ENCODE data around the gene ATP6V0A4.
"Not testable (repeated sequence)": the region's sequence is repeated elsewhere in the genome, so short reads cannot be mapped to it uniquely, and the experiment has no call there.

Gene ATP6V0A4

DNA sequence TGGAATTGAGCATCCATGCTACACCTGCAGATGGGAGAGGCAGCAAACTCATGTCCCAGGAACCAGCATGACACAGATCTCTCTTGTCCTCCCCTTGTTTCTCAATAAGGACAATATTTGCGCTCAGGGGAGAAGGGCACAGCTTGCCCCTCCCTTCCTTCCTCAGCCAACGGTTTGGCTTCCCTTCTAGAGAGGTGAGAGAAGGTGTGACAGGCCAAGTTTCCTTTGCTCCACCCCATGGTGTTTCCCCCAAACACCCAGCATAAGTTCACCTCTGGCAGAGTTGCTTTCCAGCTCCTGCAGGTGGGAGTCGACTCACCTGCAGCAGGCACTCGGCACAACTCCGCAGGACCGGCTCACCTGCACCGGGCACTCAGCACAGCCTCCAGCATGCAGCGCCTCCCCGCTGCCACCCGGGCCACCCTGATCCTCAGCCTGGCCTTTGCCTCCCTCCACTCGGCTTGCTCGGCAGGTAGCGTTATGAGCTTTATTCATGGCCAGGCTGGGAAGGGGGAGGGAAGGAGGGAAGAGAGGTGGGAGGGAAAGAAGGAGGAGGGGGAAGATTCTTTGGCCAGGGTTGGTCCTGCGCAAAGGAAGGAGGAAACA, at the start of gene ATP6V0A4, which contains the start of gene TMEM213:
Gene ATP6V0A4, minus strand, starts transcription at position 482 of the 606 bp plus-strand sequence. CDS start 26,949 bp downstream, outside the sequence.
Gene TMEM213, plus strand, starts transcription at position 280 of the 606 bp plus-strand sequence. Its CDS starts 111 bp downstream, at position 391.
- no peak for DNase-seq

GRCh38 chr7:138845711-138846110, 47.7 kb upstream of the ATP6V0A4 start:
- DNase-seq = no peak

- DNase-seq = no peak
These were observed 45.9 kb upstream of the ATP6V0A4 start for GRCh38 chr7:138843632-138844580.

GRCh38 chr7:138842111-138842510, 44.1 kb upstream of the ATP6V0A4 start:
- no peak for DNase-seq

- DNase-seq = no peak
These were observed 40.2 kb upstream of the ATP6V0A4 start for GRCh38 chr7:138838166-138838565.

DNA sequence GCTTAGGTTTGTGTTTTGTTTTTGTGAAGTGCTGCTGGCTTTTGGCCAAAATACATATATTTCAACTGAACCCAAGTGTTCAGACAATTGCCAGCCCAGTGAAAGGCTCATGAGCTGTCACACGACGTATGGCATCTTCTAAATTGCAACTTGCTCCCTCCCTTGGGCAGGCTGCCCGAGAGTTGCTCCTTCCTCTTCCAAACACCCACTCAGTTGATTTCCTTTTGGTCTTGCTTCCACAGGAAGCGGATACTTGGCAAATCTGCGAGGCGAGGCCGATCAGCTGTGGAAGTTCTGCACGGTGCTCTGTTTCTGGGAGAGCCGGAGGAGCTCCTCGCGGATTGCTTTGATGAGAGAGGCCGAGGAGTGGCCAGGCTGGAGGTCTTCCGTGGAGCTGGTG, 39.6 kb upstream of the ATP6V0A4 start:
- DNase-seq = no peak

GRCh38 chr7:138835087-138835486, 37.1 kb upstream of the ATP6V0A4 start:
- no peak for DNase-seq

DNA sequence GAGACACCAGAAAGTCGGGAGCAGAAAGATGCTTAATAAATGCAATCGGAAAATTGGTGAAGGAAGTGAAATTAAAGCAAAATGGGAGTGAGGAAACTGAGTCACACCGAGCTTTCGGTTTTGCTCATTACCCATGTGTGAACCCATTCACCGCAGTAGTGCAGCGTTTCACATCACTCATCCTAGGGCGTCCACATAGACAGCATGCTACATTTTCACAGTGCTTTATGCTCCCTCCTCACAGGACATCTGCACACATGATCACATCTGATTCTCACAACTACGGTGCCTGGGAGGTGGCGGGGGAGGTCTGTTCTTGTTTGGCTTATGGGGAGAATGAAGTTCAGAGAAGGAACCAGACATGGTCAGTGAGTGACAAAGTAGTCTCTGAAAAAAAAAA, 36.6 kb upstream of the ATP6V0A4 start:
- no peak for DNase-seq

GRCh38 chr7:138833596-138833995, 35.6 kb upstream of the ATP6V0A4 start:
- no peak for DNase-seq

- no peak for DNase-seq
These were observed 35.0 kb upstream of the ATP6V0A4 start for GRCh38 chr7:138832966-138833365.

GRCh38 chr7:138829335-138829734, 31.3 kb upstream of the ATP6V0A4 start:
- no peak for DNase-seq

GRCh38 chr7:138828302-138828701, 30.3 kb upstream of the ATP6V0A4 start:
- DNase-seq = no peak

GRCh38 chr7:138825049-138825721, 27.2 kb upstream of the ATP6V0A4 start:
- no peak for DNase-seq

DNA sequence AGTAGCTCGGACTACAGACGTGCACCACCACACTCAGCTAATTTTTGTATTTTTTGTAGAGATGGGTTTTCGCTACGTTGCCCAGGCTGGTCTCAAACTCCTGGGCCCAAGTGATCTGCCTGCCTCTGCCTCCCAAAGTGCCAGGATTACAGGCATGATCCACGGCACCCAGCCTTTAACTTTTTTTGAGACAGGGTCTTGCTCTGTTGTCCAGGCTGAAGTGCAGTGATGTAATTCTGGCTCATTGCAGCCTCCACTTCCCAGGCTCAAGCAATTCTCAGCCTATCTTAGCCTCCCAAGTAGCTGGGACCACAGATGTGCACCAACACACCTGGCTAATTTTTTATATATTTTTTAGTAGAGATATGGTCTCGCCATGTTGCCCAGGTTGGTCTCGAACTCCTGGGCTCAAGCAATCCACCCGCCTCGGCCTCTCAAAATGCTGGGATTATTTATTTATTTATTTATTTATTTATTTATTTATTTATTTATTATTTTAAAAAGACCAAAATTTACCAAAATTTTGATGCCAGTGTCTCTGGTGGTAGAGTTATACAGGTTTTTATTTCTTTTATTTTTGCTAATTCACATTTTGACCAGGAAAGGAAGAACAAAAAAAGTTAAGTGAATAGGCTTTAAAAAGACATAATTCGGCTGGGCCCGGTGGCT, 25.0 kb upstream of the ATP6V0A4 start:
- no peak for DNase-seq

- DNase-seq = no peak
These were observed 23.9 kb upstream of the ATP6V0A4 start for GRCh38 chr7:138821912-138822311.

- no peak for DNase-seq
These were observed 21.6 kb upstream of the ATP6V0A4 start for GRCh38 chr7:138819625-138820024.

- no peak for DNase-seq
These were observed 18.7 kb upstream of the ATP6V0A4 start for GRCh38 chr7:138816650-138817049.

DNA sequence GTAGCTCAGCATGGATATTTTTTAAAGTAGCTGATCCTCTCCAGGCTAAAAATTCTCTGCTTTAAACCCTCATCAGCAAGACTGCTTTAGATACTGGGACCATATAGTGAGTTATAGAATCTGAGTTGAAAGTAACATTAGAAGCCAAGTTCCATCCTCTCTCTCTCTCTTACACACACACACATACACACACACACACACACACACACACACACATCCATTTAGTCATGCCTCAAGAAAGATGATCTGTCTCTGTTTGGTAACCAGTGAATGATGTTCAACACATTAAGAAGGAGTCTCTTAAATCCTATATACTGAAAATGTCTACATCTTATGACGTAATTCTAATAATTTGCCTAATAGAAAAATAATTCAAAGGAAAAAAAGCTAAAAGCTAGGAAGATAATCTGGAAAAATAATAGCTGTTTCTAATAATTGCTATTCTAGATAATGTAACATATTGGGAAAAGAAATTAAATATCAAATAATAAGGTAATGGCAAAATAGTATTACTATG, 16.9 kb upstream of the ATP6V0A4 start:
- no peak for DNase-seq

- DNase-seq = no peak
These were observed 15.9 kb upstream of the ATP6V0A4 start for GRCh38 chr7:138813945-138814344.

DNA sequence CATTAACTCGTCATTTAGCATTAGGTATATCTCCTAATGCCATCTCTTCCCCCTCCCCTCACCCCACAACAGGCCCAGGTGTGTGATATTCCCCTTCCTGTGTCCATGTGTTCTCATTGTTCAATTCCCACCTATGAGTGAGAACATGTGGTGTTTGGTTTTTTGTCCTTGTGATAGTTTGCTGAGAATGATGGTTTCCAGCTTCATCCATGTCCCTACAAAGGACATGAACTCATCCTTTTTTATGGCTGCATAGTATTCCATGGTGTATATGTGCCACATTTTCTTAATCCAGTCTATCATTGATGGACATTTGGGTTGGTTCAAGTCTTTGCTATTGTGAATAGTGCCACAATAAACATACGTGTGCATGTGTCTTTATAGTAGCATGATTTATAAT, 13.3 kb upstream of the ATP6V0A4 start:
- not testable (repeated sequence) for DNase-seq

DNA sequence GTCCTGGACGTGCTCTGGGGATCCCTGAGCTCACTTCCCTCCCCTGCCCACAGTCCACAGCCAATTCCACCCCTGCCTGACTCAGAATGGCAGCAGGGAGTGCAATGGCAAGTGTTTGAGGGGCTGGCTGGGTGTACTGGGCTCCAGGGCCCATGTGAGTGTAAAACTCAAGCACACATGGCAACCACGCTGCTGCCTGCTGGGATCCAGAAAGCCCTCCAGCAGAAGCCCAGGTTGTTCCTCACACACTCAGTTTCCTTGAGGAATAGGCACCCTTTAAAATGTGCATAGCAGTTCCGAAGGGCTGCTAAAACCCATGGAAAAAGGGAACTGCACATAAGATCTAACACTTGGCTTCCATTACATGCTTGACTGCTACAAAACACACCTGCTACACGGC, 11.3 kb upstream of the ATP6V0A4 start:
- no peak for DNase-seq

- no peak for DNase-seq
These were observed 6.6 kb upstream of the ATP6V0A4 start for GRCh38 chr7:138804618-138805017.

- no peak for DNase-seq
These were observed 4.7 kb upstream of the ATP6V0A4 start for GRCh38 chr7:138802706-138803105.
